Hypothalamus (tissue), 51 donors: ENCODE results near the gene SLC9A3.

Experiments used
- DNase-seq, 51 donors: peaks; one replicate each; lab custom pipeline; 2025; lab: John Stamatoyannopoulos, UW

Gene SLC9A3

DNA sequence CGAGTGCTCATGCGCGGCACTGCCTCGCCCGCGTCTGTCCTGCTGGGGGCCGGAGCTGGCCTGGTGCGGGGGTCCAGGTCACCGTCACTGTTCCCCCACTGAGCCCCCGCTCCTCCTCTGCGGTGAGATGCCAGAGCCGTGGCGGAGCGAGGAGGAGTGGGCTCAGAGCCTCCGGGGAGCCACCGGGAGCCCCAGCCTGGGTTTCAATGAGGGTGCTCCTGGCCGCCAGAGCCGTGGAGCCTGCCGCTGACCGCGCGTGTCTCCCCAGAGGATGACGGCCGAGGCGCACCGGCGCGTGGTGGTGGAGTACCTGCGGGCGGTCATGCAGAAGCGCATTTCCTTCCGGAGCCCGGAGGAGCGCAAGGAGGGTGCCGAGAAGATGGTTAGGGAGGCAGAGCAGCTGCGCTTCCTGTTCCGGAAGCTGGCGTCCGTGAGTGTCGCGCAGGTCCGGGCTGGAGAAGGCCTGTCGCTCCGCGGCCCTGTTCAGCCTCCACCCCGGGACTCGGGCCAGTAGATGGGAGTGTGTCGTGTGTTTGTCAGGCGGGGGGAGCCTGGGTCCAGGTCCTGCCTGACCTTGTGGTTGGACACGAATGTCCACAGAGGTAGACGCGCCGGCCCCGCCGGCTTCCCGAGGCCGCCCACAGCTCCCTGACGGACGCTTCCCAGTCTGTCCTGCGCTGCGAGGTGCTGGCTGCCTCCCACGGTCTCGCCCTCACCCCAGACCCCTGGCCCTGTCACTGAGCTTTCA is 59.2 kb downstream of the SLC9A3 start:
- no peak for DNase-seq

DNA sequence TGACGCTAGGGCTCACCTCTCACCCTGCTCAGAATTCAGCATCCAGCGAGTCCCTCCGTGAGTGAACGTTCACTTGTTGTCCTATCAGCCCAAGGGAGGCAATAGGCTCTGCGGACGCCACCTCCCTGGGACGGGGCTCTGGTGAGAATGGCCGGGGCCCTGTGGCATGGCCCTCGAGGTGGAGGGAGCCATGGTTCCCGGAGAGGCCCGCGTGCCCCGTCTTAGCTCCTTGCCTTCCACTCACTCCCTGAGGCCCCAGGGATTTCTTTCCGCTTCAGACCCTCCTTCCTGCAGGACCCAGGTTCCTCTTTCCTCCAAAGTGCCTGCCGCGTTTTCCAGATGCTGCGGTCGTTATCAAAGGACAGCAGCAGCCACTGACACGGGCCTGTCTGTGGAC is 59.8 kb downstream of the SLC9A3 start:
- no peak for DNase-seq

DNA sequence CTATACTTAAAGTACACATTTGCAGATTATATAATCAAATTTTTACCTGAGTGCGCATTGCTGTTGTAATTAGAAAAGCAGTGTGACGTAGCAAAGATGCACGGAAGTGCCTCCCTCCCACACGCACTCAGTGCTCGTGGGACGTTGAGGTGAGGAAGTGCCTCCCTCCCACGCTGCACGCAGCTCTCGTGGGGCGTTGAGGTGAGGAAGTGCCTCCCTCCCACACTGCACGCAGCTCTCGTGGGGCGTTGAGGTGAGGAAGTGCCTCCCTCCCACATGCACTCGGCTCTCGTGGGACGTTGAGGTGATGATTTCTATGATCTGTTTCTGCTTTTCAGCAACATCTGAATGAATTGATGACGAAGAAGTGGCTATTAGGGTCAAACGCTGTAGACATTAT is 60.3 kb downstream of the SLC9A3 start:
- DNase-seq: no peak

DNA sequence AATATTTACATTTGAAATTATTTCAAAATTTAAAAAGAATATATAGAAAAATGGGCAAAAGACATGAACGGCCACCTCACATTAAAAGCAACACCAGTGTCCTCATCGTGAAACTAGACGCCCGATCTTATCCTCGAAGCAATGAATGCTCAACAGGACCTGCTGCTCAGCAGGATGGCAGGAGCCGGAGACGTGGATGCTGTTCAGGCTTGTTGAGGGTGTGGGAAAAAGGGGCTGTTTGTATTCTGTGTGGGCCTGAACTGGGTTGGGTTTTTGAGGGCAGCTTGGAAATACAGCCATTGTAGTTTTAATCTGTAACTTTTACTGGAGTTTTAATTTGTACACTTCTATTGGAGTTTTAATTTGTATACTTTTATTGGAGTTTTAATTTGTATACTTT is 60.9 kb downstream of the SLC9A3 start:
- DNase-seq: no peak

DNA sequence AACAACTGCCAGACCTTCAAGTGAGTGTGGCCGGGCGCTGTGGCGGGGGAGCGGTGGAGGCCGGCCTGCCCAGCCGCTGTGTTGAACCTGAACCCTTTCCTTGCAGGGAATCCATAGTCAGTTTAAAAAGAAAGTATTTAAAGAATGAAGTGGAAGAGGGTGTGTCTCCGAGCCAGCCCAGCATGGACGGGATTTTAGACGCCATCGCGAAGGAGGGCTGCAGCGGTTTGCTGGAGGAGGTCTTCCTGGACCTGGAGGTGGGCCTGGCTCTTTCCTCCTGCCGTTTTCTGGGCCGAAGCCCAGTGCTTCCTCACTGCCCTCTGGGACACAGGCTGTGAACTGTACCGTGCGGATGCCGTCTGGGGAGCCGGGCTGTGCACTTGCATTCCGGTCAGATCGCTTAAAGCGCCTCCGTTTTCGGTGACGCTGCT is 62.2 kb downstream of the SLC9A3 start:
- DNase-seq: no peak

DNA sequence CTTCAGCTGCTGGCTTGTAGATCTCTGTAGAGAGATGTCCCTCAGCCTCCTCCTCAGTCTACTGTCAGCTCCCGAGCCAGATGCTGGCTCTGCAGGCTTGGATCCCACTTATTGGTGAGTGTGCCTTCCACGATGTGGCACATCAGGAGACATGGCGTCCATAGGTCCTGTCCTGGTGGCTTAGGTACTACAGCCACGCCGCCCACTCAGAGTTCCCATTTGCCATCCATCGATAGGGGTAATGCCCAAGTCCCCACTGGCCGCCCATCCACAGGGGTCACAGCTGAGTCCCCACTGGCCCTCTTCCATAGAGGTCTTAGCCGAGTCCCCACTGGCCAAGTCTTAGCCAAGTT is 64.0 kb downstream of the SLC9A3 start:
- DNase-seq: no peak

DNA sequence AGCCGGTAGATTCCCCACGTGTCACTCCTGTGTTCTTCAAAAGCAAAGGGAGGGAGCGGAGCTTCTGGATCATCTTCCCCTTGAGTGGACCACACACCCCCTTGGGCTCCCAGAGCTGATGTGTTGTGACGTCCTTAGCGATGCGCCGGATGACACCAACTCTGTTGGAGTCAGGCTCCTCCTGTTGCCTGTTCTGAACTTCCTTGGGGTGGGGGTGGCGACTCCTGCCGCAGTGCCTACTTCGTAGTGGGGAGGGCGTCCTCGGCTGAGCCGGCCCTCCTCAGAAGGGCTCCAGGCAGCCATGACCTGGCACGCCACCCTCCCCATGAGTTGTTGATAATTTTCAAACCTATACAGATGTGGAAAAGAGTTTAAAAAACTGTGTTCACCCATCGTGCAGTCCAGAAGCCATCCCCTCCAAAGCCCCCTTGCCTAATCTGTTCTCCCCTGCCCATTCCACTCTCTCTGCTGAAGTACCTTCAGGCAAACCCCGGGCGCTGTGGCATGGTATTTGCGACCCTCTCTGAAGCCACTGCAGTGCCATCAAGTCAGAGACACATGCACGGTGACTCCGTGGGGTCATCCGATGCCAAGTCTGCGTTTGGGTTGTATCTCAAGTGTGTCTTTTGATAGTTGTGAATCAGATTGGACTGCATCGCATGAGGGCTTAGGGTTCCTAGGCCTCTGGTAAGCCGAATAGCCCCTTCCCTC is 64.5 kb downstream of the SLC9A3 start:
- no peak for DNase-seq

DNA sequence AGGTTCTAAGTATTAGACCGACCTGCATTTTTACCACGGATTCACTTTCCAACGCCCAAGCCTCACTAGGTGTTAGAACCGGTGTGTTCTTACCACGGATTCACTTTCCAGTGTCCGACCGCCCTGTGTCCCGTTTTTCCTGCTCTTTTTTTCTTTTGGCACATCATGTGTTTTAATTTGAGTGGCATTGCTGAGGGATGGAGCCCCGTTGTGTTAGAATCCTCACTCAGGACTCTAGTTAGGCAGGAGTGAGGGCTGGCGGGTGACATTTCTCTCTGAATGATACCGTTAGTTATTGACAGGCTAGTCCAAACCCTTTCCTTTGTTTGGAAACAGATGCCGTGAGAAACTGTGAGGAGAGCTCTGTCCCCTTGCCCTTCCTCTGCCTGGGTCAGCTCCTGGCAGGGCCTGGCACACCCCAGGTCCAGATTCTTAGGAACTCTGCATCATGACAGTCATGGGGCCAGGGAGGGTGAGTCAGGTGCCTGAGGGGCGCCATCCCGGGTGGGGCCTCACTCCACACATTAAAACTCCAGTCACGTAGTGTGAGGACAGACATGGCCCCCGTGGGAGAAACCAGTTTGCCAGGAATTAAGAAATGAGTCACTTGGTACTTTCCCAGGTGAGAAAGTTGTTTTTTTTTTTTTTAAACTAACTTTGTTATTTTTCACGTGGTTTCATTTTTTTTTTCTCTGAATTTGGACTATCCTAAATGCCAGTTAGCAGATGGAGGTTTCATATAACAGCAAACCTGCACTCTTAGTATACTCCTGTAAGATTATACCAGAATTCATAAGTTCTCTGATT is 65.5 kb downstream of the SLC9A3 start:
- DNase-seq: no peak

DNA sequence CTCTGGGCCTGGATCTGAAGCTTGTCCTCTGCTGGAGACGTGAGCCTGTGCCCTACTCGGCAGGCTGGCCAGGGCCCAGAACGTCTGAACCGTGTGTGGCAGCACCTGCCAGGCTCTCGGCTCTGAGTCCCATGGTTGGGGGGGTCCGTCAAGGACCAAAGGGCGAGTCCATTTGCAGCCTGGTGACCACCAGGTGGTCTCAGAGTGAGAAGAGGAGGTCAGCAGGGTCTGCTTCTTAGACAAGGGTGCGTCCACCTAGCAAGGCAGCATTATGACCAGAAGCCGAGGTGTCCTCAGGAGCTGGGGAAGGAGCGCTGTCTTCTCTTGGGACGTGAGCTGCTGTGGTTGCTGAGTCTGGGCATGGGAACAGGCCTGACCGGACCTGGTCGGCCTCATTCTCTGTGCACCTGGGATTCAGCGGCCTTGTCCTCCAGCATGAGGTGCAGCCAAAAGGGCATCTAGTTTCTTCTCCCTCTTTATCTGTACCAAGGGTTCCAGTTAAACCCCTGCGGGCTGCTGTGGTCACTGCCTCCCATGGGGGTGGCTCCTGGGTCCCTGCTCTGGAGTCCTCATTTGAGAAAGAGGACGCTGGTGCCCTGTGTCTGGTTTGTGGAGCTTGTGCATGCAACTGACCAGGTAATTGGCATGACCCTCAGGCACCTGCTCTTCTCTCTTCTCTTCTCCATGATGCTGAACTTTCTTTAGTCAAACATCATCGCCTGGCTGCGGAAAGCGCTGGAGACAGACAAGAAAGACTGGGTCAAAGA is 66.9 kb downstream of the SLC9A3 start:
- no peak for DNase-seq

DNA sequence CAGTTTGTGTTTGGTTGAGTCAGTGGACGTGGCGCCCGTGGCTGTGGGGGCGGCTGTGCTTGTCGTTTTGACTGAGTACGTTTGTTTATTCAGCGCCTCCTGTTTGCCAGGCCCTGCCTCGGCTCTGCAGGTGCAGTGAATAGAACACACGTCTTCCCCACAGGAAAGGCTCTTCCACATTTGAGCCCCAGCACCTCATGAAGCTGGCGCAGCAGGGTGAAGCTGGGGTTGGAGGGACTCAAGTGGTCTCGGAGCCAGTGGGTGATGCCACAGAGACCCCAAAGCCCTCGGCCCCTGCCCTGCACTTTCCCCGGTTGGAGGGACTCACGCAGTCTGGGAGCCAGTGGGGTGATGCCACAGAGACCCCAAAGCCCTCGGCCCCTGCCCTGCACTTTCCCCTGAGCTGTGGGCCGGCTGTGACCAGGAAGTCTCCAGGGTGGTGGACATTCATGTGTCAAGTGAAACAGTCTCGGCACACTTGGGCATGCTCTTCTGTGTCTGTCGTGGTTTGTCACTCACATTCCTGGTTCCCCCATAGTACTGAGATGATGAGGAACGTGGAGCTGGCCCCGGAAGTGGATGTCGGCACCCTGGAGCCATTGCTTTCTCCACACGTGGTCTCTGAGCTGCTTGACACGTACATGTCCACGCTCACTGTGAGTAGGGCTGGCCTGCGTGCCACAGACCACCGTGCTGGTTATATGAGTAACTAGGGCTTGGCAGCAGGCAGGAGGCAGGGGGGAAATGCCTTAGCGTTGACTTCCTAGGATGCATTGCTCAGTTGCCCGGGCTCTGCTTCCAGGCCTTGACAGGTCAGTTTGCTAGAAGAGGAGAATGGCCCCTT is 67.7 kb downstream of the SLC9A3 start:
- no peak for DNase-seq

DNA sequence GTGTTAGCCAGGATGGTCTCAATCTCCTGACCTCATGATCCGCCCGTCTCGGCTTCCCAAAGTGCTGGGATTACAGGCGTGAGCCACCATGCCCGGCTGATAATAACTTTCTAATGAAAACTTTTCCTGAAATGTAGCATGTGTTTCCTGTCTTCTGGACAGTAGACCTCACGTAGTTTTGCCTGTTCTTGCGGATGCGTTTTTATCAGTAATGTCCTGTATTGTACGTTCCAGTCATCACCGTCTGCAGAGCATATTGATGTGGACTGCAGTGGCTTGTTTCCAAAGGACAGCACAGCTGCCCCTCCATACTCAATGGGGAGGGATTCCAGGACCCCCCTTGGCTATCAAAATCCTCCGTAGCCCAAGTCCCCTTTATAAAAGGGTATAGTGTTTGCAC is 68.4 kb downstream of the SLC9A3 start:
- no peak for DNase-seq

DNA sequence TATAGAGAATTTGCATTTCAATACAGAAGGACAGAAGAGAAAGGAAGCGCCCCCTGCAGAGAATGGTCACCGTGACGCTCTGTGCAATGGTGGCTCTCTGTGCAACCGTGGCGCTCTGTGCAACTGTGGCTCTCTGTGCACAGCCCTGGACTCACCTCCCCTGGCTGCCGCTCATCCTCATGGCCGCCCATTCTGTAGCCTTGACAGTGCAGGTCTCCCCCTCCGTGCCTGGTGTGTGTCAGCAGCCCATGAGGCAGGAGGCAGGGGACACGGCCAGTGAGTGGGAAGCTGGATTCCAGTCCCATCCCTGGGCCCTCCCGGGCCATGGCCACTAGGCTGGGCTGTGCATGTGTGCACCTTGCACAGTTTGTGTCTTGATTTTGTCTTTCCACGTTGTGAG is 69.3 kb downstream of the SLC9A3 start:
- no peak for DNase-seq

DNA sequence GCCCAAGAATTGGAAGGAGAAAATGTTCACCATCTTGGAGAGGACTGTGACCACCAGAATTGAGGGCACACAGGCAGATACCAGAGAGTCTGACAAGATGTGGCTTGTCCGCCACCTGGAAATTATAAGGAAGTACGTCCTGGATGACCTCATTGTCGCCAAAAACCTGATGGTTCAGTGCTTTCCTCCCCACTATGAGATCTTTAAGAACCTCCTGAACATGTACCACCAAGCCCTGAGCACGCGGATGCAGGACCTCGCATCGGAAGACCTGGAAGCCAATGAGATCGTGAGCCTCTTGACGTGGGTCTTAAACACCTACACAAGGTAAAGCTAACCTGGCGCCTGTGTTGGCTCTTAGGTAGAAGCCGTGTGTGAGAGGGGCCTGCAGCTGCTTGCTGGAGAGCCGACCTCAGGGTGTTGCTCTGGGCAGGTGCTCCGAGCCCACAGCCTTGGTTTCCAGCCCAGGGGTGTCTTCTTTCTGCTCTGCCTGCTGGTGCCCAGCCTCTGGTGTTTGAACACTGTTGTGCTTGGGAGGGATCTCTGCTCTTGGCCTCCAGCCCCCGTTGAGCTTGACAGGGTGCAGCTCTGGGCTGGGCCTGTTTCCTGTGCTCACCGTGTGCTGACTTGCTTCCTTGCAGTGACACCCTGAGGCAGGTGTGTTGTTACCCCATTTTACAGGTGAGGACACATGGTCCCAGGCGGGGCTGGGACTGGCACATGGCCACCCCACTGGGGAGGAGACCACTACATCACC is 70.3 kb downstream of the SLC9A3 start:
- DNase-seq: no peak

DNA sequence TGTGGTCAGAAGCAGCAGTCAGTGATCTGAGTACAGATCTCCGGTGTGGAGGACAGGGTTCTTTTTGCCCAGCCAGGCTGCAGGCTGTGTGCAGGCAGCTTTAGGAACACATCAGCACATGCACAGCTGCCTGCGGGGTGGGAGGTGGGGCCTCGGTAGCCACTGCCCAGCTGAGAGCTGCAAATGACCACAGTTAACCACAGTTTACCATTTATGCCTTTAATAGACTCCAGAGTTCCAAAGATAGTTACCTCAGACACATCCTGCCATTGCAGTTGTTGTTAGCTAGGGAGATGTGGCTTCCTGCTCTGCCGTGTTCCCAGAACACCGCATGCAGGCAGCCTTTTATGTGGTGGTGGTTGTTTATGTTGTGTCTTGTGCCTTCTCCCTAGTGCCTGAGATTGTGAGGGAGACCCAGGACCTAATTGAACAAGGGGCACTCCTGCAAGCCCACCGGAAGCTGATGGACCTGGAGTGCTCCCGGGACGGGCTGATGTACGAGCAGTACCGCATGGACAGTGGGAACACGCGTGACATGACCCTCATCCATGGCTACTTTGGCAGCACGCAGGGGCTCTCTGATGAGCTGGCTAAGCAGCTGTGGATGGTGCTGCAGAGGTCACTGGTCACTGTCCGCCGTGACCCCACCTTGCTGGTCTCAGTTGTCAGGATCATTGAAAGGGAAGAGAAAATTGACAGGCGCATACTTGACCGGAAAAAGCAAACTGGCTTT is 71.1 kb downstream of the SLC9A3 start:
- no peak for DNase-seq

DNA sequence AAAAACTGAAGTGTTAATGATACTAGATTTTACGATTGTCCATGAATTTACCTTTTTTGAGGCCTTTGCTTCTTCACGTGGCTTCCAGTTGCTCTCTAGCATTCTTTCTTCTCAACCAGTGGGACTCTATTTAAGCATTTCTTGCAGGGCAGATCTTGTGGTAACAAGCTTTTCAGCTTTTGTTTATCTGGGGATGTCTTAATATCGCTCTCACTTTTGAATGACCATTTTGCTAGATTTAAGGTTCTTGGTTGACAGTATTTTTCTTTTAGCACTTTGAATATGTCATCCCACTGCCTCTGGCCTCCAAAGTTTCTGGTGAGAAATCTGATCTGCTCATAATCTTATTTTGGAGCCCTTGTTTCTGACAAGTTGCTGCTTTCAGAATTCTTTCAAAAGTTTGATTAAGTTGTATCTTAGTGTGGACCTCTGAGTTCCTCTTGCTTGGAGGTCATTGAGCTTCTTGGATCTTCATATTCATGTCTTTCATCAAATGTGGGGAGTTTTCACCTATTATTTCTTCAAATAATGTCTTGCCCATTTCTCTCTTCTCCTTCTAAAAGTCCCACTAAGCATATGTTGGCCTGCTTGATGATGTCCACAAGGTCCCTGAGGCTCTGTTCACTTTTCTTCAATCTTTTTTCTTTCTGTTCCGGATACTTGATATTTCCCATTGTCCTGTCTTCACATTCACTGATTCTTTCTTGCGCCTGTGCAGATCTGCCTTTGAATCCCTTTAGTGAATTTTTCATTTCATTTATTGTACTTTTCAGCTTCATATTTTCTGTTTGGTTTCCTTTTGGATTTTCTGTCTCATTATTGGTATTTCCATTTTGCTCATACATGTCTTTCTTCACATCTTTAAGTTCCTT is 72.4 kb downstream of the SLC9A3 start:
- DNase-seq: no peak

DNA sequence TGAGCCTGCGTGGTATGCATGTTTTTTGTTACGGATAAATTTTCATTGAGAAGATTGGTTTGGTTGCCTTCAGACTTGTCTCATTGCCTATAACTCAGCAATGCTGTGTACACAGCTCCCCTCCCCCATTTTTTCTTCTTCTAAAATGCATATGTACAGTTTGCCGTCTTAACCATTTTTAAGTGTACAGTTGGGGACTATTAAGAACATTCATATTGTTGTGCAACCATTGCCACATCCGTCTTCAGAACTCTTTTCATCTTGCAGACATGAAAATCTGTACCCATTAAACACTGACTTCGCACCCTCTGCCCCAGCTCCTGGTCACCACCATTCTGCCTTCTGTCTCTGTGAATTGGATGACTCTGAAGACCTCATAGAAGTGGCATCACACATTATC is 75.1 kb downstream of the SLC9A3 start:
- DNase-seq: no peak

DNA sequence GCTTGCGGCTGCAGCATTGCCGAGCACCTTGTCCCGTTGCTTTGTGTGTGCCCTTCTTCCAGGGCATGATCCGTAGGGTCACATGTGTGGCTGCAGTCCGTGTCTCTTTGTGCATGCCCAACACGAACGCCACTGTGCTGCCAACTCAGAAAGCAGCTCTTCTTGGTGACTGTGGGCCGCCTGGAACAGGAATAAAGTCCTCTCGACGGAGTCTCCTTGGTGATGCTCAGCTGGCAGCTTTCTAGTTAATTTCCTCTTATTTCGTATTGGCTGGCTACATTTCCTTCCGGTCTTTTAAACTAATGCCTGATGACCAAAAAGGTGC is 75.5 kb downstream of the SLC9A3 start:
- DNase-seq: peak in 32 of 51 donors; percentile 33 to 84 (median 68)
